Stimulated activated naive B cell treated with anti-CD40 and anti-IgM and Interleukin-4, amounts not matched to agents 10 μg/mL and 1 μg/mL and 100 μg/mL, for 72 hours (primary cell): ENCODE results near the gene MARCHF10.

Experiments
- ATAC-seq, 2 donors: fragments of 150-1000 bp; cut with Tn5 transposase; replicated peaks; 2 replicates each; pipeline ENCODE4 v1.10.0; 2021; ENCODE audit warnings: moderate library complexity in 1 of 2
- DNase-seq: peaks from one replicate; pipeline ENCODE4 v3.0.0; 2021
- H3K27ac Mint-ChIP-seq: one replicate; pipeline ENCODE4 v1.8.0; 2022; ENCODE audit warnings: mild to moderate bottlenecking, mixed read lengths
- H3K27me3 Mint-ChIP-seq, 2 donors: one replicate each; pipeline ENCODE4 v1.8.0; 2022; ENCODE audit warnings: mixed read lengths in 2 of 2
- H3K36me3 Mint-ChIP-seq, 2 donors: one replicate each; pipeline ENCODE4 v1.8.0; 2022; ENCODE audit warnings: mixed read lengths in 2 of 2, mild to moderate bottlenecking in 1 of 2
- H3K4me1 Mint-ChIP-seq, 2 donors: one replicate each; pipeline ENCODE4 v1.8.0; 2022; ENCODE audit warnings: mixed read lengths in 2 of 2, mild to moderate bottlenecking in 1 of 2
- H3K4me3 Mint-ChIP-seq, 2 donors: one replicate each; pipeline ENCODE4 v1.8.0; 2022; ENCODE audit warnings: mild to moderate bottlenecking in 2 of 2, mixed read lengths in 2 of 2, moderate library complexity in 1 of 2
- H3K9me3 Mint-ChIP-seq, 2 donors: one replicate each; pipeline ENCODE4 v1.8.0; 2022; ENCODE audit warnings: mixed read lengths in 2 of 2, mild to moderate bottlenecking in 1 of 2

Gene MARCHF10

GRCh38 chr17:62678214-62678919 is 129.7 kb downstream of the MARCHF10 start:
- no peaks in the 10 kb centered on the region for H3K9me3 Mint-ChIP-seq
- no peak for ATAC-seq
- no peak overlapping the region for H3K27ac Mint-ChIP-seq
- DNase-seq = no peak
- H3K36me3 Mint-ChIP-seq = peaks cover 3 to 6% of the 10 kb centered on the region in 2 donors
- H3K4me3 Mint-ChIP-seq = no peak overlapping the region
- H3K27me3 Mint-ChIP-seq = no peaks in the 10 kb centered on the region
- no peaks in the 10 kb centered on the region for H3K4me1 Mint-ChIP-seq

DNA sequence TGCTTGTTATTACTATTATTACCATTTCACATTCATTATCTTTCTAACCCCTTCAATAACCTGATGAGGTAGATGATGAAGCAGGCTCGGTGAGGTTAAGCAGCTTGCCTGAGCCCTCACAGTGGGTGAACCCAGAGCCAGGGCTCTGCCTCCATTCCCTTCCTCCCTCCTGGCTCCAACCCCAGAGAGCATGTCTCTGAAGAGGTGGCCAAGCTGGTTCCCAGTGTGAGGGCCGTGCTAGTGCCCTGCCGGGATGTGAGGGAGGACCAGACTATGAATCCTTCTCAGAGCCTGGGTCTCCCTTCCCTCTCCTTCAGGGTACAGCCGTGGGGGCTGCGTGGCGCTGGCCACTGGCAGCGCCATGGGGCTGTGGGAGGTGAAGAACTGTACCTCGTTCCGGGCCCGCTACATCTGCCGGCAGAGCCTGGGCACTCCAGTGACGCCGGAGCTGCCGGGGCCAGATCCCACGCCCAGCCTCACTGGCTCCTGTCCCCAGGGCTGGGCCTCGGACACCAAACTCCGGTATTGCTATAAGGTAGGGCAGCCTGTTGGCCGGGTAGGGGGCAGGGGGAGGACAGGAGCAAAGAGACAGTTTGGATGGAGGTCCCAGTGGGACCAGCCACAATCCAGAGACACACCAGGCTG is 131.0 kb downstream of the MARCHF10 start:
- Mint-ChIP-seq H3K4me1 (peaks cover 2 to 4% of the 10 kb centered on the region in 2 donors), H3K4me3 (no peak overlapping the region), H3K9me3 (no peaks in the 10 kb centered on the region), H3K27me3 (no peaks in the 10 kb centered on the region), H3K27ac (no peak overlapping the region), H3K36me3 (peaks cover 6% of the 10 kb centered on the region in 2 donors)
- no peak for DNase-seq
- ATAC-seq = no peak

GRCh38 chr17:62676231-62676943 is 131.7 kb downstream of the MARCHF10 start:
- DNase-seq (no peak), ATAC-seq (no peak)
- Mint-ChIP-seq H3K27ac (no peak overlapping the region), H3K9me3 (no peaks in the 10 kb centered on the region), H3K36me3 (peaks cover 7% of the 10 kb centered on the region in 2 donors), H3K4me3 (no peak overlapping the region), H3K27me3 (no peaks in the 10 kb centered on the region), H3K4me1 (peaks cover 2 to 5% of the 10 kb centered on the region in 2 donors)

DNA sequence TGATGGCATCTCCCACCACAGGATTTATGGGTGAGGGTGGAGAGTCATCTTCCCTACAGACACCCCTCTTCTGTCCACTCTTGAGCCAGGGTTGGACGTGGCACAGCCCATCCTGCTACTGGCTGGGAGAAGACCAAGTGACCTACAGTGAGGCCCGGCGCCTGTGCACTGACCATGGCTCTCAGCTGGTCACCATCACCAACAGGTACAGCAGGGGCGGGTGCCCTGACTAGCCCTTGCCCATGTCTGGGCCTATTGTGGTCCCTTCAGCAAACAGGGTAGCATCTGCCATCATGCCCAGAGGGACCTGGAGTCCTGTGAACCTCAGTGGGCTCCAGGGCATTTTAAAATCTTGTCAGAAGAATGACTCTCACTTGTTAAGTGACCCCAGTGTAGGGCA is 132.4 kb downstream of the MARCHF10 start:
- no peaks in the 10 kb centered on the region for H3K9me3 Mint-ChIP-seq
- no peak overlapping the region for H3K4me3 Mint-ChIP-seq
- H3K27me3 Mint-ChIP-seq = no peaks in the 10 kb centered on the region
- peaks cover 2 to 5% of the 10 kb centered on the region in 2 donors for H3K4me1 Mint-ChIP-seq
- H3K27ac Mint-ChIP-seq = no peak overlapping the region
- H3K36me3 Mint-ChIP-seq = peaks cover 7 to 9% of the 10 kb centered on the region in 2 donors
- ATAC-seq (no peak), DNase-seq (no peak)

GRCh38 chr17:62675260-62675659 is 132.9 kb downstream of the MARCHF10 start:
- peaks cover 2 to 5% of the 10 kb centered on the region in 2 donors for H3K4me1 Mint-ChIP-seq
- H3K9me3 Mint-ChIP-seq = no peaks in the 10 kb centered on the region
- ATAC-seq (no peak), DNase-seq (no peak)
- H3K27me3 Mint-ChIP-seq = no peaks in the 10 kb centered on the region
- H3K27ac Mint-ChIP-seq = no peak overlapping the region
- H3K4me3 Mint-ChIP-seq = no peak overlapping the region
- H3K36me3 Mint-ChIP-seq = peaks cover 6 to 8% of the 10 kb centered on the region in 2 donors

- H3K27me3 Mint-ChIP-seq = no peaks in the 10 kb centered on the region
- DNase-seq (no peak), ATAC-seq (no peak)
- H3K36me3 Mint-ChIP-seq = peaks cover 3 to 6% of the 10 kb centered on the region in 2 donors
- H3K27ac Mint-ChIP-seq = no peak overlapping the region
- H3K4me3 Mint-ChIP-seq = no peak overlapping the region
- peaks cover 2 to 5% of the 10 kb centered on the region in 2 donors for H3K4me1 Mint-ChIP-seq
- H3K9me3 Mint-ChIP-seq = no peaks in the 10 kb centered on the region
Measured at GRCh38 chr17:62674841-62675240, 133.3 kb downstream of the MARCHF10 start.

GRCh38 chr17:62674363-62674739 is 133.8 kb downstream of the MARCHF10 start:
- peaks cover 2 to 5% of the 10 kb centered on the region in 2 donors for H3K4me1 Mint-ChIP-seq
- no peak overlapping the region for H3K4me3 Mint-ChIP-seq
- ATAC-seq (no peak), DNase-seq (no peak)
- no peaks in the 10 kb centered on the region for H3K27me3 Mint-ChIP-seq
- no peak overlapping the region for H3K27ac Mint-ChIP-seq
- H3K36me3 Mint-ChIP-seq = peaks cover 3 to 6% of the 10 kb centered on the region in 2 donors
- H3K9me3 Mint-ChIP-seq = no peaks in the 10 kb centered on the region

DNA sequence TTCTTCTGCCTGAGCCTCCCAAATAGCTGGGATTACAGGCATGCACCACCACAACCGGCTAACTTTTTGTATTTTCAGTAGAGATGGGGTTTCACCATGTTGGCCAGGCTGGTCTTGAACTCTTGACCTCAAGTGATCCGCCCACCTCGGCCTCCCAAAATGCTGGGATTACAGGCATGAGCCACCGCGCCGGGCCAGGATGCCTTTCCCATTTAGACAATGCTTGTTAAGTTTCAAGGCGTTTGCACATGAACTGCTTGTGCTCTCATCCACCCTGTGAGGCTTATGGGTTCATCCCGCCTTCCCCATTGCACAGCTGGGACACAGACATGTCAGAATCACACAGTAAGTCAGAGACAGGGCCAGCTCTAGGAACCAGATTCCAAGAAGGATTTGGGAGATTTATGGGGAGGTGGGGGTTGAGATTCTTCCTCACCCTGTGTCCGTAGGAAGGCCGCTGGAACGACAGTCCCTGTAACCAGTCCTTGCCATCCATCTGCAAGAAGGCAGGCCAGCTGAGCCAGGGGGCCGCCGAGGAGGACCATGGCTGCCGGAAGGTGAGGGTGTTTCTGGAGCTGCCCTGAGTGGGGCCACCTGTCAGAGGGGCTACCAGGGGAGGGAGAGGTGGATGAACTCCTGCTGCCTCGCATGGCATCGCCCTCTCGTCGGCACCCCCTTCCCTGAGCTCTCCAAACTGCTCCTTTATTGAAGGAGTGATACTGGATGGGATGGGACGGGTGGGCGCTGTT is 134.3 kb downstream of the MARCHF10 start:
- DNase-seq = no peak
- Mint-ChIP-seq H3K27me3 (no peaks in the 10 kb centered on the region), H3K4me3 (no peak overlapping the region), H3K9me3 (no peaks in the 10 kb centered on the region), H3K4me1 (peaks cover 2 to 5% of the 10 kb centered on the region in 2 donors), H3K27ac (no peak overlapping the region), H3K36me3 (peaks cover 4 to 6% of the 10 kb centered on the region in 2 donors)
- no peak for ATAC-seq

DNA sequence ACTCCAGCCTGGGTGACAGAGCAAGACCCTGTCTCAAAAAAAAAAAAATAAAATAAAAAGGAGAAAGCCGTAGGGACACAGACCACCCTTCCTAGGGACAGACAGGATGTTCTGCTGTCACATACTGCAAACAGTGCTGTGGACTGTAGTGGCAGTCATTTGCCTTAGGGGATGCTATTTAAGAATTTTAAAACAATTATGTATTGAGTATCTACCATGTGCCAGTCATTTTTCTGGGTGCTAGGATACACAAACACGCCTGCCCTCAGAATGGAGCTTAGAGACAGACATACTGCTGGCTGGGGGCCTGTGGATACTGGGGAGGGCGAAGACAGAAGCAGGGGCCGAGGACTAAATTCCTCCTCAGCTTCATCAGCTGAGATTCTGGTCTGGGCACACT is 135.2 kb downstream of the MARCHF10 start:
- H3K9me3 Mint-ChIP-seq = no peaks in the 10 kb centered on the region
- no peak for ATAC-seq
- no peaks in the 10 kb centered on the region for H3K27me3 Mint-ChIP-seq
- no peak overlapping the region for H3K4me3 Mint-ChIP-seq
- H3K27ac Mint-ChIP-seq = no peak overlapping the region
- DNase-seq = no peak
- peaks cover 2 to 5% of the 10 kb centered on the region in 2 donors for H3K4me1 Mint-ChIP-seq
- peaks cover 5 to 6% of the 10 kb centered on the region in 2 donors for H3K36me3 Mint-ChIP-seq

DNA sequence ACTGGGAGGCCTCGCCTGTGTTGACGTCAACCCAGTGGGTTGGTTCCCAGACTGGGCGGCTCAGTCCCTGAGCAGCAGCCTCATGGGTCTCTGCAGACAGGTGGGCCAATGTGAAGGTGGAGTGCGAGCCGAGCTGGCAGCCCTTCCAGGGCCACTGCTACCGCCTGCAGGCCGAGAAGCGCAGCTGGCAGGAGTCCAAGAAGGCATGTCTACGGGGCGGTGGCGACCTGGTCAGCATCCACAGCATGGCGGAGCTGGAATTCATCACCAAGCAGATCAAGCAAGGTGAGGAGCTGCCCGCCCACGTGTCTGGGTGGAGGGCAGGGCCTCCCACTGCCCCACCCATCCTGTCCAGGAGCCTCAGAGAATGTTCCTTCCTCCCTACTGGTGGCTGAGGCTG is 136.6 kb downstream of the MARCHF10 start:
- DNase-seq (no peak), ATAC-seq (no peak)
- Mint-ChIP-seq H3K4me3 (no peak overlapping the region), H3K36me3 (peaks cover 5 to 6% of the 10 kb centered on the region in 2 donors), H3K27ac (no peak overlapping the region), H3K27me3 (no peaks in the 10 kb centered on the region), H3K4me1 (peaks cover 2 to 5% of the 10 kb centered on the region in 2 donors), H3K9me3 (no peaks in the 10 kb centered on the region)

- peaks cover 5 to 6% of the 10 kb centered on the region in 2 donors for H3K36me3 Mint-ChIP-seq
- H3K27me3 Mint-ChIP-seq = no peaks in the 10 kb centered on the region
- DNase-seq (no peak), ATAC-seq (no peak)
- H3K27ac Mint-ChIP-seq = no peak overlapping the region
- H3K4me3 Mint-ChIP-seq = no peak overlapping the region
- peaks cover 2 to 5% of the 10 kb centered on the region in 2 donors for H3K4me1 Mint-ChIP-seq
- H3K9me3 Mint-ChIP-seq = no peaks in the 10 kb centered on the region
Measured at GRCh38 chr17:62670202-62670821, 137.8 kb downstream of the MARCHF10 start.

GRCh38 chr17:62668091-62668804 is 139.9 kb downstream of the MARCHF10 start:
- H3K36me3 Mint-ChIP-seq = peaks cover 7 to 13% of the 10 kb centered on the region in 2 donors
- no peak overlapping the region for H3K27ac Mint-ChIP-seq
- ATAC-seq = no peak
- no peak overlapping the region for H3K4me3 Mint-ChIP-seq
- no peaks in the 10 kb centered on the region for H3K9me3 Mint-ChIP-seq
- peaks cover 0 to 5% of the 10 kb centered on the region in 2 donors for H3K27me3 Mint-ChIP-seq
- H3K4me1 Mint-ChIP-seq = peaks cover 4 to 5% of the 10 kb centered on the region in 2 donors
- no peak for DNase-seq

DNA sequence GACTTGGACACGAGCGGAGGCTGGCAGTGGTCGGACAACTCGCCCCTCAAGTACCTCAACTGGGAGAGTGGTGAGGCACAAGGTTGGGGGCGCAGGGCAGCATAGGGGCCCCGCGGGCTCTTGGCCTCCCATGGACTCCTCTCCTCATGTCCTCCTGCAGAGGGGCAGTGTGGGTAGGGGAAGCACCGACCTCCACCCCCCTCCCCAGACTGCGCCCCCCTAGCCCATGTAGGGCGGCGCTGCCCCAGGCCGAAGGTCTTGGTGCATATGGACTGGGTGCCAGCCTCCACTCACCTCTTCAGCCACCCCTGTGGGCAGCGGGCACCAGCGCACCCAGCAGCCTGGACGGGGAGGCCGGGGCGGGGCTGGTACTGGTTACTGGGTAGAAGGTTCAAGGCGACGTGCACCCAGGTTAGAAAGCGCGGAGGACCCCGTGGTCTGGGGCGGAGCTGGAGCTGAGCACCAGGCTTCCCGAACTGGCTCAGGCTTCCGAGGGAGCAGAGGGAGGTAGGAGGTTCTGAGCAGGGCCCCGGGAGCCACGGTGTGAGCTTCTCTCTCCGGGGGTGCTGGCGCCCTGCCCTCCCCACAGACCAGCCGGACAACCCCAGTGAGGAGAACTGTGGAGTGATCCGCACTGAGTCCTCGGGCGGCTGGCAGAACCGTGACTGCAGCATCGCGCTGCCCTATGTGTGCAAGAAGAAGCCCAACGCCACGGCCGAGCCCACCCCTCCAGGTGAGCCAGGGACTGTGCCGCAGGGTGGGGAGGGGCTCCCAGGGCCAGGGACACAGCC is 141.1 kb downstream of the MARCHF10 start:
- Mint-ChIP-seq H3K27me3 (peaks cover 0 to 10% of the 10 kb centered on the region in 2 donors), H3K9me3 (peaks cover 0 to 2% of the 10 kb centered on the region in 2 donors), H3K4me1 (peaks cover under 1 to 3% of the 10 kb centered on the region in 2 donors), H3K36me3 (peaks cover 4 to 10% of the 10 kb centered on the region in 2 donors), H3K27ac (no peak overlapping the region), H3K4me3 (no peak overlapping the region)
- DNase-seq (no peak), ATAC-seq (no peak)
